Cardiac muscle cell (in vitro differentiated cells and primary cell): Measurements from ENCODE around the gene FAAH. TPM values are rescaled to one million over a fixed set of nuclear protein-coding genes. Genes with fewer than 3 reads are reported as not detected.

Source experiments
- DNase-seq, 2 donors: peaks; one replicate each; pipeline versions ENCODE4 v3.0.0 to v3.0.0-alpha.2; 2010 to 2017; ENCODE audit warnings: low read depth in 1 of 2, low spot score in 1 of 2
- H3K27ac ChIP-seq: fragments of 200-600 bp; sonication (generic); 2 replicates; pipeline ENCODE4 v1.5.1; 2016
- H3K27me3 ChIP-seq: fragments of 200-600 bp; sonication (generic); 2 replicates; pipeline ENCODE4 v1.6.0; 2016; ENCODE audit warnings: control low read depth
- H3K36me3 ChIP-seq: fragments of 200-600 bp; sonication (generic); 2 replicates; pipeline ENCODE4 v1.5.1; 2016; ENCODE audit warnings: control low read depth
- H3K4me1 ChIP-seq: fragments of 200-600 bp; sonication (generic); 2 replicates; pipeline ENCODE4 v1.8.1; 2017; ENCODE audit warnings: low read depth, mild to moderate bottlenecking, mixed run types
- H3K4me3 ChIP-seq: fragments of 200-600 bp; sonication (generic); 2 replicates; pipeline ENCODE4 v1.5.1; 2016; ENCODE audit warnings: mild to moderate bottlenecking
- H3K9me3 ChIP-seq: fragments of 200-600 bp; sonication (generic); 2 replicates; pipeline ENCODE4 v1.5.1; 2017; ENCODE audit warnings: low read depth, mild to moderate bottlenecking, control low read depth
- CTCF ChIP-seq: IDR thresholded peaks from 2 replicates; pipeline ENCODE4 v1.5.1; 2012; ENCODE audit warnings: low read depth, mild to moderate bottlenecking, low read length
- polyA plus RNA-seq: library from polyadenylated mRNA; unstranded; fragments of >200 nt; fragmentation: Nextera tagmentation; extraction: Ambion mirVana; gene quantifications from 2 replicates; pipeline ENCODE4 v1.2.1, GENCODE V29; 2016
- total RNA-seq: library from RNA; depleted of rRNA; stranded (reverse); fragments of >200 nt; gene quantifications from 2 replicates; pipeline ENCODE4 v1.2.3, GENCODE V29; 2016

Gene FAAH
- total and polyA plus RNA-seq, 2 experiments from 2014 or later: 20.2 to 21.0 TPM

GRCh38 chr1:46431695-46432094 is 37.6 kb downstream of the FAAH start:
- Histone ChIP-seq H3K36me3 (no peaks in the 10 kb centered on the region), H3K27me3 (peaks cover 4% of the 10 kb centered on the region), H3K4me3 (no peak overlapping the region), H3K27ac (no peak overlapping the region), H3K4me1 (no peaks in the 10 kb centered on the region), H3K9me3 (no peaks in the 10 kb centered on the region)
- TF ChIP-seq CTCF: no peak
- DNase-seq: no peak

- Histone ChIP-seq H3K27ac (no peak overlapping the region), H3K9me3 (no peaks in the 10 kb centered on the region), H3K4me3 (no peak overlapping the region), H3K4me1 (no peaks in the 10 kb centered on the region), H3K36me3 (no peaks in the 10 kb centered on the region), H3K27me3 (peaks cover 4% of the 10 kb centered on the region)
- no peak for TF ChIP-seq CTCF
- no peak for DNase-seq
Observed at GRCh38 chr1:46432781-46433327, 38.7 kb downstream of the FAAH start.

GRCh38 chr1:46434358-46434757 is 40.2 kb downstream of the FAAH start:
- no peaks in the 10 kb centered on the region for H3K9me3 ChIP-seq
- no peak for TF ChIP-seq CTCF
- DNase-seq: no peak

GRCh38 chr1:46436844-46437243 is 42.7 kb downstream of the FAAH start:
- Histone ChIP-seq H3K27me3 (peaks cover 4% of the 10 kb centered on the region), H3K9me3 (no peaks in the 10 kb centered on the region), H3K4me3 (no peak overlapping the region), H3K27ac (no peak overlapping the region), H3K36me3 (no peaks in the 10 kb centered on the region), H3K4me1 (no peaks in the 10 kb centered on the region)
- DNase-seq: no peak
- no peak for TF ChIP-seq CTCF

More at GRCh38 chr1:46434358-46434757, 40.2 kb downstream of the FAAH start:
- H3K4me1 ChIP-seq: no peaks in the 10 kb centered on the region
- no peak overlapping the region for H3K4me3 ChIP-seq
- no peaks in the 10 kb centered on the region for H3K36me3 ChIP-seq
- H3K27me3 ChIP-seq: peaks cover 4% of the 10 kb centered on the region
- H3K27ac ChIP-seq: no peak overlapping the region

GRCh38 chr1:46437723-46438122 is 43.6 kb downstream of the FAAH start:
- no peak overlapping the region for H3K4me3 ChIP-seq
- H3K4me1 ChIP-seq: no peaks in the 10 kb centered on the region
- H3K27me3 ChIP-seq: peaks cover 4% of the 10 kb centered on the region
- no peak overlapping the region for H3K27ac ChIP-seq
- peak in 1 of 2 donors; percentile 42 for DNase-seq
- no peaks in the 10 kb centered on the region for H3K36me3 ChIP-seq
- no peaks in the 10 kb centered on the region for H3K9me3 ChIP-seq
- no peak for TF ChIP-seq CTCF
